SK-N-SH (cell line): ENCODE measurements around the gene NKX1-1. TPM values are rescaled to one million over a fixed set of nuclear protein-coding genes. Genes with fewer than 3 reads are reported as not detected.

Experiments
- CTCF ChIA-PET: fragments of 300-600, 350-600 bp; formaldehyde crosslinking; extraction: SDS; loops from one replicate; lab custom pipeline; 2021; lab: Yijun Ruan, JAX
- POLR2A ChIA-PET: fragments of 350-600 bp; sonication (Branson Sonifier 250); formaldehyde crosslinking; extraction: SDS; loops from one replicate; lab custom pipeline; 2020; ENCODE audit warnings: antibody characterized with exemption, inconsistent platforms; lab: Yijun Ruan, JAX
- DNase-seq: peaks from one replicate; pipeline ENCODE4 v3.0.0; 2012
- H2AFZ ChIP-seq: fragments of 200-600 bp; sonication (generic); 2 replicates; pipeline ENCODE4 v1.8.1; 2016; ENCODE audit warnings: antibody characterized with exemption, mild to moderate bottlenecking, low read depth
- H3F3A ChIP-seq: fragments of 200-600 bp; sonication (generic); replicated peaks from 2 replicates; pipeline ENCODE3; 2016; ENCODE audit warnings: antibody characterized with exemption, mild to moderate bottlenecking; ENCODE audit not compliant: insufficient read depth
- H3K27ac ChIP-seq, 2 experiments: fragments of 200-500 bp in 1 of 2; fragments of 200-600 bp in 1 of 2; sonication (Bioruptor generic) in 1 of 2; sonication (generic), shearing (Covaris generic) in 1 of 2; 2 replicates each; pipeline versions ENCODE4 v1.5.1 to v1.6.1; 2014 to 2016; ENCODE audit warnings: low read depth in 2 of 2, inconsistent platforms in 1 of 2, low read length in 1 of 2, mild to moderate bottlenecking in 1 of 2, mixed read lengths in 1 of 2
- H3K27me3 ChIP-seq: fragments of 200-600 bp; sonication (generic), shearing (Covaris generic); 2 replicates; pipeline ENCODE4 v1.6.1; 2016; ENCODE audit warnings: mixed run types; ENCODE audit not compliant: insufficient read depth
- H3K36me3 ChIP-seq, 2 experiments: fragments of 200-500 bp in 1 of 2; fragments of 200-600 bp in 1 of 2; sonication (Bioruptor generic) in 1 of 2; sonication (generic) in 1 of 2; replicated peaks in 1 of 2; 2 replicates each; pipeline versions ENCODE3 to v1.5.1; 2014 to 2016; ENCODE audit warnings: low read length in 1 of 2, mild to moderate bottlenecking in 1 of 2; ENCODE audit not compliant: insufficient read depth in 2 of 2, control insufficient read depth in 1 of 2
- H3K4me1 ChIP-seq, 2 experiments: fragments of 200-500 bp in 1 of 2; fragments of 200-600 bp in 1 of 2; sonication (Bioruptor generic) in 1 of 2; sonication (generic), shearing (Covaris generic) in 1 of 2; 2 replicates each; pipeline versions ENCODE4 v1.5.1 to v1.6.1; 2014 to 2016; ENCODE audit warnings: low read depth in 1 of 2, low read length in 1 of 2, mixed run types in 1 of 2; ENCODE audit not compliant: insufficient read depth in 2 of 2, control insufficient read depth in 1 of 2
- H3K4me2 ChIP-seq: fragments of 200-600 bp; sonication (generic), shearing (Covaris generic); 2 replicates; pipeline ENCODE4 v1.6.1; 2017; ENCODE audit warnings: mixed run types
- H3K4me3 ChIP-seq, 2 experiments: fragments of 200-500 bp in 1 of 2; fragments of 200-600 bp in 1 of 2; sonication (Bioruptor generic) in 1 of 2; sonication (generic), shearing (Covaris generic) in 1 of 2; 2 replicates each; pipeline versions ENCODE4 v1.5.1 to v1.8.1; 2014 to 2016; ENCODE audit warnings: low read depth in 2 of 2, inconsistent platforms in 1 of 2, low read length in 1 of 2, mild to moderate bottlenecking in 1 of 2, mixed read lengths in 1 of 2, moderate library complexity in 1 of 2
- H3K79me2 ChIP-seq: fragments of 200-600 bp; sonication (generic); 2 replicates; pipeline ENCODE4 v1.8.1; 2017; ENCODE audit warnings: mild to moderate bottlenecking; ENCODE audit not compliant: insufficient read depth
- H3K9ac ChIP-seq: fragments of 200-600 bp; sonication (generic); 2 replicates; pipeline ENCODE4 v1.6.1; 2017; ENCODE audit warnings: mixed run types
- H3K9me2 ChIP-seq: fragments of 200-600 bp; sonication (generic); 2 replicates; pipeline ENCODE4 v1.6.1; 2017; ENCODE audit warnings: mixed run types
- H3K9me3 ChIP-seq: fragments of 200-600 bp; sonication (generic); 2 replicates; pipeline ENCODE4 v1.6.1; 2017; ENCODE audit warnings: mixed run types, mild to moderate bottlenecking, moderate library complexity
- H4K20me1 ChIP-seq: fragments of 200-600 bp; sonication (generic); 2 replicates; pipeline ENCODE4 v1.6.1; 2017; ENCODE audit warnings: mild to moderate bottlenecking, mixed run types; ENCODE audit not compliant: insufficient read depth
- CTCF ChIP-seq: fragments of 200-600 bp; sonication (generic); IDR thresholded peaks from 2 replicates; pipeline ENCODE4 v1.6.1; 2017; ENCODE audit warnings: antibody characterized with exemption, mild to moderate bottlenecking, moderate library complexity
- ELF1 ChIP-seq: IDR thresholded peaks from 2 replicates; pipeline ENCODE4 v1.4.0; 2012
- NFIC ChIP-seq: IDR thresholded peaks from 2 replicates; pipeline ENCODE4 v1.4.0; 2012; ENCODE audit warnings: borderline replicate concordance
- NRF1 ChIP-seq: IDR thresholded peaks from 2 replicates; pipeline ENCODE4 v1.6.1; 2012; ENCODE audit warnings: low read depth, mild to moderate bottlenecking, low read length
- REST ChIP-seq: IDR thresholded peaks from 2 replicates; pipeline ENCODE4 v1.6.1; 2012; ENCODE audit warnings: mild to moderate bottlenecking, low read depth, low read length, moderate library complexity
- RFX5 ChIP-seq: IDR thresholded peaks from 2 replicates; pipeline ENCODE4 v1.6.1; 2012; ENCODE audit warnings: mild to moderate bottlenecking, improper control_type of control experiment, low read length
- RXRA ChIP-seq: IDR thresholded peaks from 2 replicates; pipeline ENCODE4 v1.4.0; 2012; ENCODE audit warnings: low read depth, mild to moderate bottlenecking, borderline replicate concordance
- TAF1 ChIP-seq: IDR thresholded peaks from 2 replicates; pipeline ENCODE4 v1.6.1; 2012; ENCODE audit warnings: low read depth, mild to moderate bottlenecking, low read length, moderate library complexity, borderline replicate concordance
- TCF12 ChIP-seq: IDR thresholded peaks from 2 replicates; pipeline ENCODE4 v1.4.0; 2012
- USF1 ChIP-seq: IDR thresholded peaks from 2 replicates; pipeline ENCODE4 v1.4.0; 2012; ENCODE audit warnings: low read depth, borderline replicate concordance
- ZBTB33 ChIP-seq: IDR thresholded peaks from 2 replicates; pipeline ENCODE4 v1.4.0; 2012; ENCODE audit warnings: low read depth, borderline replicate concordance
- WGBS: methylation state at CpG from one replicate; pipeline ENCODE4 v1.1.6; 2017; ENCODE audit warnings: low lambda C conversion rate; 5-methylcytosine and 5-hydroxymethylcytosine counted together
- polyA plus RNA-seq, 3 experiments: library from polyadenylated mRNA; depleted of rRNA; stranded (reverse); fragments of >200 nt; gene quantifications; 2 replicates each; pipeline ENCODE4 v1.2.3, GENCODE V29; 2012

The NKX1-1 gene
- polyA plus RNA-seq, 1 of the 3 experiments (the other 2 are of a cell fraction): not detected

- ChIA-PET CTCF (interaction anchor here (0.7 kb wide), 2 partner anchors 266 to 267 kb away, joined by 3 read pairs; no protein-coding TSS in a partner anchor), POLR2A (interaction anchor here (0.7 kb wide), 1 partner anchor 534 kb away, joined by 3 read pairs; no protein-coding TSS in a partner anchor)
- Histone ChIP-seq H3K27me3 (no peaks in the 10 kb centered on the region), H3K9ac (no peak overlapping the region), H3K9me2 (no peaks in the 10 kb centered on the region), H3K4me3 (no peak overlapping the region), H2AFZ (no peak overlapping the region), H3K27ac (no peak overlapping the region), H3K4me1 (peaks cover 0 to 9% of the 10 kb centered on the region in 2 experiments; a peak in 1 of 4 replicates), H3K79me2 (no peaks in the 10 kb centered on the region), H4K20me1 (peaks cover 3% of the 10 kb centered on the region; the same call in 1 of the 2 replicates), H3K36me3 (peaks cover 0 to 52% of the 10 kb centered on the region in 2 experiments), H3K4me2 (no peak overlapping the region), H3F3A (no peaks in the 10 kb centered on the region), H3K9me3 (no peaks in the 10 kb centered on the region)
- DNase-seq: no peak
- no peak for TF ChIP-seq USF1
- no peak for TF ChIP-seq TAF1
- no peak for TF ChIP-seq RXRA
- TF ChIP-seq NRF1: no peak
- TF ChIP-seq REST: no peak
- no peak for TF ChIP-seq ELF1
- TF ChIP-seq NFIC: no peak
- TF ChIP-seq TCF12: no peak
- TF ChIP-seq ZBTB33: no peak
- TF ChIP-seq CTCF: no peak
- no peak for TF ChIP-seq RFX5
- WGBS: over 99% methylated on average over 14 of the region's 17 CpGs
Observed at GRCh38 chr4:1362521-1362920, 43.7 kb downstream of the NKX1-1 start.
